GM19438 (cell line): ENCODE data around the gene SEC14L5.
"Not testable (repeated sequence)": the region's sequence is repeated elsewhere in the genome, so short reads cannot be mapped to it uniquely, and the experiment has no call there.

Experiments used
- ATAC-seq: cut with Tn5 transposase; IDR thresholded peaks from one replicate; pipeline ENCODE4 v1.9.1; 2021; ENCODE audit warnings: low read depth; ENCODE audit not compliant: unreplicated experiment

Gene SEC14L5

GRCh38 chr16:5032748-5033167, 74.6 kb downstream of the SEC14L5 start:
- no peak for ATAC-seq

DNA sequence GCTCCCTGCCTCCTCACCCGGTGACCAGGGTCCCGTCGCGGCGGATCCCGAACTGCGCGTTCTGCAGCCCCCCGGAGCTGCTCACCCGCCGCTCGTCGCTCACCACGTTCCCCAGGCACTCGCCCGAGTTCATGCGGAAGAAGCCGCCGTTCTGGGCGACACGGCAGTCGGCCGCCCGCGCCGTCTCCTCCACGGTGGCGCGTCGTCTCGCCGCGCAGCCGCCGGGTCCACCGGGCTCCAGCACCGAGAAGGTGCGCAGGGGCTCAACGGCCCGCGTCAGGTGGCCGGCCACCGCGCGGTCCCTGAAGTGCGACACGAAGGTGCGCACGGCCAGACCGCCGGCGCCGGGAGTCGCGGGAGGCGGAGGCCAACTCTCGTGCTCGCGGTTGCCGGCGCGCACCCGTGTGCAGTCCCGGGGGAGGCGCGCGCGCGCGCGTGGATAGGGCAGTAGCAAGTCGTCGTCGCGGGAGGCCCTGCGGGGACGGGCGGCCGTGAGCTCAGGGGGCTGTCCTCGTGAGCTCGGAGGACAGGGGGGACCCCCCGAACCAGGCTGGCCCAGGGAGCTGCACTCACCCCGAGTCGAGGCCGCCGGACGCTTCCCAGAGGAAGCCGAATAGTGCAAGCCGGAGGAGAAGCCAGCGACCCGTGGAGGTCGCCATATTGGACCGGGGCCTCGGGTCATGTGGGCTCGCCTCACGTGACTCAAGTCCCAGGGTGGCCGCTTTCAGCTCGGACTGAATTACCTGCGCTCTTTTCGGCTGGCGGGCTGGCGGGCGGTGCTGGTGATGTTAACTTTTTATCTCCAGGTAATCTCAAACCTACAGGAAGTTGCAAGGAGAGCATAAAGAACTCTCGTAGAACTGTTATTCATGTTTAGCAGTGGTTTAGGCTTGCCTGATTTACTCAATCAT, 75.4 kb downstream of the SEC14L5 start, which contains the start of gene NAGPA:
NAGPA (minus strand) TSS at position 680 of the 911 bp plus-strand sequence; CDS start at position 659, 21 bp downstream.
- peak; percentile 96 for ATAC-seq

DNA sequence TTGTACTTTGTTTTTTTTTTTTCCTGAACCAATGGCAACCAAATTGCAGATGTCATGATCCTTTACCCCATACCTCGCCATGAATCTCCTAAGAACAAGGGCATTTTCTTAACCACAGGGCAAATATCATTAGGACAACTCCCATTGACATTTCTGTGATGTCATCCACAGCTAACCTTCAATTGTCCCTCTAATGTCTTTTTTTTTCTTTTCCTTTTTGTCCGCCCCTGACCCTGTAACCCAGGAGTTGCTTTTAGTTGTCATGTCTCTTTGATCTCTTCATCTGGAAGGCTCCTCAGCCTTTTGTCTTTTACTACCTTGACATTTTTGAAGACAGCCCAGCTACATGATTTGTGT, 76.0 kb downstream of the SEC14L5 start:
- ATAC-seq = no peak

- ATAC-seq = no peak
These were observed 77.7 kb downstream of the SEC14L5 start for GRCh38 chr16:5035909-5036227.

- ATAC-seq = no peak
These were observed 78.4 kb downstream of the SEC14L5 start for GRCh38 chr16:5036228-5037156.

DNA sequence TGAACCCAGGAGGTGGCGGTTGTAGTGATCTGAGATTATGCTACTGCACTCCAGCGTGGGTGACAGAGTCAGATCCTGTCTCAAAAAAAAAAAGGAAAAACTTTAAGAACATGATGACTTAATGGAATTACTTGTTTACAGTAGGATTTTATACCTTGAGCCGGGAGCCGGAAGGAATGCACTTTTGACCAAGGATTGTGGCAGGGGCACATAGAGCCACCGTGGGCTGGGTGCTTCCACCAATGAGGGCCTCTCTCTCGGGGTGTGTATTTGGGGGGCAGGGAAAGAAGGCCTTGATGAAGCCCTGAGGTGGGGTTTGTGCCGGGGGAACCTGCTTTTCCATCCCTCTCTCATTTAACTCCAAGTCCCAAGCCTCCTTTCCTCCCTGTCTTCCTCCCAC, 82.3 kb downstream of the SEC14L5 start:
- ATAC-seq = no peak

GRCh38 chr16:5041600-5042133, 83.5 kb downstream of the SEC14L5 start:
- peak; percentile 91 for ATAC-seq

- no peak for ATAC-seq
These were observed 84.5 kb downstream of the SEC14L5 start for GRCh38 chr16:5042574-5043171.

DNA sequence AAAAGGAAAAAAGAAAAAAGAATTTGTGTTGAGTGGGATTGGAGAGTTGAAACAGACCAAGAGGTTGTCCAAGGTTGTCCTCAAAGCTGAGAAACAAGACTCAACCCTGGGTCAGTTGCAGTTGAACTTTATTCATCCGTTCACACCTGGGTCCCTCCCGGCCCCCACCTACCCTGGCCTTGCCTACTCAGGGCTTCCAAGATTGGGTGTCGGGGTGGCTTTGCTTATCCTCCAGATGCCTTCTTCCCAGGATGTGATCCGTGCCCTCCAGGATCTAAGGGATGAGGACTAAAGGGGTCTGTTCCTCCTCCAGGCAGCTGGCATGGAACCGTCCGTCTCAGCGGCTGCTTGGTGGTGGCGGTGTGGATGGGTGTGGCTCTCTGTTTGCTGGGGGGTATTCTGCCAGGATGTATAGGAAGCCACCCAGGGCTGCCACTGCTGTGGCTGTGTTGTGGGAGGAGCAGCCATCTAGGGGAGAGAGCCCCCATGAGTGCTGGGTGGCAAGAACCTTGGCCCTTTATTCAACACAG, 85.9 kb downstream of the SEC14L5 start:
- no peak for ATAC-seq

GRCh38 chr16:5044581-5044980, 86.5 kb downstream of the SEC14L5 start:
- not testable (repeated sequence) for ATAC-seq

- ATAC-seq = no peak
These were observed 87.5 kb downstream of the SEC14L5 start for GRCh38 chr16:5045499-5046115.

DNA sequence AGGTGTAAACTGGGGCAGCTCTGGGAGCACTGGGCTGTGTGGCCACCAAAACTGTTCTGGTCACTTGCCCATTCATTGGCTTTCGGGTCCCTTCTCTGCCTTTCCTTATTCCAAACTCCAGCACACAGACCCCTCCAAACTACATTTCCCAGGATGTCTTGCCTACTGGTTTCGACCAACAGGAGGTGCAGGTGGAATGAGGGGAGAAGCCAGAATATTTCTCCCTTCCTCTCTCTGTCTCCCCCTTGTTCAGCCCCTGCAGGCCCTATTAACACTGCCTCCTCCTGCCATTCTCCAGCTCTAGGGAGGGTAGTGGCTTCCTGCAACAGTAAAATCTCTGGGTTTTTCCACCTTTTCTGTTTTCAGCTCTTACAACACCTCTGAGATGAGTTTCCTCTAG, 88.8 kb downstream of the SEC14L5 start:
- no peak for ATAC-seq

DNA sequence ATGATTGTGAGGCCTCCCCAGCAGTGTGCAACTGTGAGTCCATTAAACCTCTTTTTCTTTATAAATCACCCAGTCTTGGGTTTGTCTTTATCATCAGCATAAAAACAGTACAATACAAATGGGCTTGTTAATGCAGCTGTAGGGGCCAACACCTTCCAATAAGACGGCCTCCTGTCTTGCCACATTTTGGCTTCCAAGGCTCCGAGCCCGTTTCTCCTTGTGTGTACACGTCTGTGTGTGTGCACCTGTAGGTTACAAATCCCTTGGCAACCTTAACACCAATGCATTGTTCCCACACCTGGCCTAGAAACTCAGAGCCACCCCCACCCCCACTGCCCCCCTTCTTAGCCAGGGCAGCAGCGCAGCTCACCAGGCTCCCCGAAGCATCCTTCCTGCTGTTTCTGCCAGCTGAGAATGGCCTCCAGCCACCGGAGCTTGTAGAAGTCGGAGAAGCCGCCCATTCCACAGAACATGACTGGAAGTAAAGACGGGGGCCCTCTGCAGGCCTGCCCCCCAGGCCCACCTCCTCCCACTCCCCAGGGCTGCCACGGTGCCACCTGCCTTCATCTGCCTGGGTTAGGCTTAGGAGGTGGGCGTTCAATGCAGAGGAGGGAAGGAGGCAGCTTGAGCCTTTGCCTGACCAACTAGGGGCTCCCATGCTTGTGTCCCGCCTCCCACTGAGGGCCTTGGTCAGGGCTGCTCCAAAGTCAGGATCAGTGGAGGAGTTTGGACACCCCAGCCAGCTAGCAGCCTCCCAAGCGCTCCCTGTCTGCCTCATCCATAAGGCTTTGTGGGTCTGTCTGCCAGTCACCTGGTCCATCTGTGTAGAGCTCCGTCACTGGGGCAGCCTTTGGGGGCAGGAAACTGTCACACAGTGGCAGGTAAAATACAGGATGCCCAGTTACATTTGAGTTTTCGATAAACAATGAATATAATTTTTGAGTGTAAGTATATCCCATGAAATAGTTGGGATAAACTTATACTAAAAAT, 97.0 kb downstream of the SEC14L5 start:
- no peak for ATAC-seq

DNA sequence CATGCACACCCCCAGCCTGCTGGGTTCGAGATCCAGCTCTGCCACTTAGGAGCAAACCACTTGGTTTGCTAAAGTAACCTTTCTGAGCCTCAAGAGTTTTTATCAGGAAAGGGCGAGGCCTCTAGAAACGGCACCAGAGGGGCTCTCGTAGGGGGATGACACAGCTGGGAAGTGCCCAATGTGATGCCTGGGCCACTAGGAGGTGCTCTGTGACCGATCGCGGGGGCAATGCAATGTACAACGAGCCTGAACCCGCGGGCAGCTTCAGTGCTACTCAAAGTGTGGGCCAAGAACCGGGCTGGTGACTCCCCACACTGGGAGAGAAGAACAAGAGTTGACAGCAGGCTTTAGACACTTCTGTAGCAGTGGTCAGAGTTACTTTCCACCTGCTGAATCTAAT, 98.2 kb downstream of the SEC14L5 start:
- no peak for ATAC-seq

GRCh38 chr16:5058476-5058875, 100.3 kb downstream of the SEC14L5 start:
- no peak for ATAC-seq

DNA sequence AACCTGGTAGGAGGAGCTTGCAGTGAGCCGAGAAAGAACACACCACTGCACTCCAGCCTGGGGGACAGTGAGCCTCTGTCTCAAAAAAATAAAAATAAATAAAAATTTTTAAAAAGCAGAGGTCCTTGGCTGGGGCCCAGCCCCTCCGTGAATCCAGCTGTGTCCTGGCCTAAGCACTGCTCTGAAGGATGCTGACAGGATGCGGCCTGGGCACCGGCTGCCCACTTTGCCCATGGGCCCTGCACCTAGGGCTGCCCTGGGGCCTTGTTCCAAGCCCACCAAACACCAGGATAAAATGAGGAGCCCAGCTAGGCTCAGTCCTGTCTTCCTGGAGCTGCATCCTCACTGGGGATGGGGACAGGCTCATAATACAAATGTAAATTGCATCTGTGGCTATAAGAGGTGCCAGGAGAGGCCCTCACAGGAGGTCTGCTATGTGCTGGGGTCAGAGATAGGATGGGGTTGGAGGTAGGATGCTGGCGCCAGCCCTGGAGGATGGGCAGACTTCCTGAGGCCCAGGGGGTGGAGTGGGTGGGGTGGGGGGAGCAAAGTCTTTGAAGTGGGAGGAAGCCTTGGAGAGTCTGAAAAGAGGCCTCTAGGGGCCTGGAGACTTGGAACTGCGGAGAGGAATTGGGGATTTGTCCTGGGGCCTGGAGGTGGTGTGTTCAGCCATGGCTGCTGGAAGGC, 101.4 kb downstream of the SEC14L5 start:
- ATAC-seq = no peak

DNA sequence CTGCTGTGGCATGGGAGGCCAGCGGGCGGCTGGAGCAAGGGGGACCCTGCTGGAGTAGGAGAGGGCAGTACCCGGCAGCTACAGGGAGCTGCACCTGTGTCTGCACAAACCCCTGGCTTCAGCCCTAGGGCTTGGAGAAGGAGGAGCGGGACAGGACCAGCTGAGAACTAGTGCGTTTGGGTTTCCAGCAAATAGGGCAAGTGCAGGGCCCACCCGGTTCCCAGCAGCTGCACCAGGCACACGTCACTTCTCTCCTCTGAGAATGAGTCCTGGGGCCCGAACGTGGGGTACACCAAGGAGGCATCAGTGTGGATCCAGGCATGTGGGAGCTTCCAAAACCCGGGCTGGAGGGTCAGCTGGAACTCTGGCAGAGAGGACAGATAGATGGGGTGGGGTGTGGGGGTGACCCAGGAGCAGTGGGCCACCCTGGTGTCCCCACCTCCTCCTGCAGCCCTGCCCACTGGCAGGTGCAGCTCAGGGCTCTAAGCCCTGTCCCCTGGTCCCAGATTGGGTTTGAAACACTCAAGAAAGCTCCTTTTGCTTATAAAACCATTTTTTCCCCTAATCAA, 102.0 kb downstream of the SEC14L5 start:
- no peak for ATAC-seq

GRCh38 chr16:5062051-5062450, 103.9 kb downstream of the SEC14L5 start:
- no peak for ATAC-seq
